ENCODE results near the gene THAP5.

DNA sequence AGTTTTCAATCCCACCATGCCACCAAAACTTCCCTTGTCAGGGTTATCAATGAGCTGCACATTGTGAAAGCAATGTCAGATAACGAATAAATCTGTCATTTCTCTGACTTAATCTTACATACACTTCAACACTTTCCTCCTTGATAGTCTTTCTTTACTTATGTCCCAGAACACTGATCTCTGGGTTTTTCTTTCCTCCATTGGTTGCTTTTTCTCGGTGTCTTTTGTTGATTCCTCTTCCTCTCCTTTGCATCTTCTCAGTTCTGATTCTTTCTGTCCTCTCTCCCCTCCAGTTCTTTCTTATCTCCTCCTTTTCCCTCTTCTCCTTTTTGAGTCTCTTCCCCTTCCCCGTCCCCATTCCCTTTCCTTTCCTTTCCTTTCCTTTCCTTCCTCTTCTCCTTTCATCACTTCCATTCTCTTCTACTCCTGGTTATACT lies 16.8 kb upstream of the THAP5 start:
- TF ChIP-seq, protein P1, sequence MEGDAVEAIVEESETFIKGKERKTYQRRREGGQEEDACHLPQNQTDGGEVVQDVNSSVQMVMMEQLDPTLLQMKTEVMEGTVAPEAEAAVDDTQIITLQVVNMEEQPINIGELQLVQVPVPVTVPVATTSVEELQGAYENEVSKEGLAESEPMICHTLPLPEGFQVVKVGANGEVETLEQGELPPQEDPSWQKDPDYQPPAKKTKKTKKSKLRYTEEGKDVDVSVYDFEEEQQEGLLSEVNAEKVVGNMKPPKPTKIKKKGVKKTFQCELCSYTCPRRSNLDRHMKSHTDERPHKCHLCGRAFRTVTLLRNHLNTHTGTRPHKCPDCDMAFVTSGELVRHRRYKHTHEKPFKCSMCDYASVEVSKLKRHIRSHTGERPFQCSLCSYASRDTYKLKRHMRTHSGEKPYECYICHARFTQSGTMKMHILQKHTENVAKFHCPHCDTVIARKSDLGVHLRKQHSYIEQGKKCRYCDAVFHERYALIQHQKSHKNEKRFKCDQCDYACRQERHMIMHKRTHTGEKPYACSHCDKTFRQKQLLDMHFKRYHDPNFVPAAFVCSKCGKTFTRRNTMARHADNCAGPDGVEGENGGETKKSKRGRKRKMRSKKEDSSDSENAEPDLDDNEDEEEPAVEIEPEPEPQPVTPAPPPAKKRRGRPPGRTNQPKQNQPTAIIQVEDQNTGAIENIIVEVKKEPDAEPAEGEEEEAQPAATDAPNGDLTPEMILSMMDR (IDR thresholded peaks at IDR 0.05), result no peak
- TF ChIP-seq POLR2A (IDR thresholded peaks at IDR 0.05; ENCODE audit: low read length) (no peak), NR3C1 (IDR thresholded peaks at IDR 0.05) (no peak), EP300 (IDR thresholded peaks at IDR 0.05) (no peak)
